ENCODE results near the gene TRUB1. TPM values are rescaled to one million over a fixed set of nuclear protein-coding genes. Genes with fewer than 3 reads are reported as not detected.

Gene TRUB1
- total RNA-seq, 1 experiment from 2014 or later, result 35.5 TPM

DNA sequence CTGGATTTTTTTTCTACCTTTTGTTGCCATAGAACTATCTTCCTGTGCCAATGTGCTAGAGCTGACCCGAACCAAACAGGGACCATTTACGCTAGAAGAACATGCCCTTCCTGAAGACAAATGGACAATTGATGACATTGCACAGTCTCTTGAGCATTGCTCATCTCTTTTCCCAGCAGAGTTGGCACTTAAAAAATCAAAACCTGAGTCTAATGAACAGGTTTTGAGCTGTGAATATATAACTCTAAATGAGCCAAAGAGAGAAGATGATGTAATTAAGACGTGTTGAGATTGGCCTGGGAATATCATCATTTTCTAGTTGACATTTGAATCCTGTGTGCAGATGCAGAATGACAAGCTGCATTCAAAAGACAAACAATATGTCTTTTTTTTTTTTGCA, 37.1 kb downstream of the TRUB1 start:
- no peak for DNase-seq (ENCODE audit: low read depth)

DNA sequence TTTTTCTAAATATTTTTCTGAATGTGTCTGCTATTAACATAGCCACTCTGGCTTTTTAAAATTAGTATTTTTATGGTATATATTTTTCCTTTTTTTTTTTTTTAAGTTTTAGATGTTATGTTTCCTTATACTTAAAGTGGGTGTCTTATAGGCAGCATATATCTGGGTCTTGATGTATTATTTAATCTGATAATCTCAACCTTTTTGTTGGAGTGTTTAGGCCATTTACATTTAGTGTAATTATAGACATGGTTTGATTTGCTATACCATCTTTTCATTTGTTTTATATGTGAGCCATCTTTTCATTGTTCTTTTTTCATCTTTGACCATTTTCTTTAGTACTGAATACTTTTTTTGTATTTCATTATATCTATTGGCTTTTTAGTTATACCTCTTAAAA, 45.0 kb downstream of the TRUB1 start:
- DNase-seq (ENCODE audit: low read depth), result no peak

DNA sequence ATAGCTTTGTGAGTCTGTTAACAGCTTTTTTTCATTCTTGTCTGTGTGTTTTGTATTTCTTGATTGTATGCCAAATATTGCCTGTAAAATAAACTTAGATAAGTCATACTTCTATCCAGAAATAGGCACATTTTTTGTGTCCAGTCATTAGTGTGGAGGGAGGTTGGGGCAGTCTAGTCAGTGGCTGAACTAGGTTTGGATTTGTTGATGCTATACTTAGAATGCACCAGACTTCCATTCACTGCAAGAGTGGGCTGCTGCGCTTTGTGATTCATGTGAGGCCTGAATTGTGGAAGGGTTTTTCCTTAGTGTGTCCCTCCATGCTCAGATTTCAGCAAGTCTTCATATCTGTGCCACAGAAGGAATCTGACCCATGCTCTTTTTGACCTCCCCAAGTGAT, 50.0 kb downstream of the TRUB1 start:
- peak; percentile 55 for DNase-seq (ENCODE audit: low read depth)

DNA sequence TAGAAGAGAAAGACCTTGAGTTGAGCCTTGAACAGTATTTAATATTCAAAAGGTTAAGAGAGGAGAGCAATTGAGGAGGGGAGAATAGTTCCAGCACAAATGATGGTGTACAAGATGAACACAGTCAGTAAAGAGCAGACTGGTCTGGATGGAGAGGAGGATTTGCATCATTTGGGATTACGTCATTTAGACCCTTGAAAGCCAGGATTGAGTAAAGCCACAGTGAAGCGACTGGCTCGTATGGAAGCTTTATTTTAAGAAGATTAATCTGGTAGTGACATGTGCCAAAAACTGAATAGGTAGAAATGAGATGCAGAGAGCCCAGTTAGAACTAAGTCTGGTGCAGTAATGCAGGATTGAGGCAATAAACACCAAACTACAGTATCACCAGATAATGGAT, 52.6 kb downstream of the TRUB1 start:
- DNase-seq (ENCODE audit: low read depth), result no peak

DNA sequence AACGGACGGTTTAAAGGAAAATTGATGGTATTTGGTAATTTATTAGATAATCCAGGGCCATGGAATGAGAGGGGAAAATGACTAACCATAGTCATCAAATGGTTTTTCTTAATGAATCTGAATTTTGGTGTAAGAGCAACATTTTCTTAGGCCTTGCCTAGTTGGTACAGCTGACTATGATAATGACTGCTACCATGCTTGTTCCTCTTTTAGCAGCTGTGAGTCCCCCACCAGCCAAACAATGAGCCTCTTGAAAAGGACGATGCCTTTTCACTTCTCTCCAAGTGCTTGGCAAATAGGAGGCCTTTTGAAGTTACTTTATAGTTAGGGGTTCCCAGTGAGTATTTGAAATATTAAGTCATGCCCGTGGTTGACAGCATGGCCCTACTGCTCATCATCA, 53.0 kb downstream of the TRUB1 start:
- DNase-seq (ENCODE audit: low read depth), result no peak

DNA sequence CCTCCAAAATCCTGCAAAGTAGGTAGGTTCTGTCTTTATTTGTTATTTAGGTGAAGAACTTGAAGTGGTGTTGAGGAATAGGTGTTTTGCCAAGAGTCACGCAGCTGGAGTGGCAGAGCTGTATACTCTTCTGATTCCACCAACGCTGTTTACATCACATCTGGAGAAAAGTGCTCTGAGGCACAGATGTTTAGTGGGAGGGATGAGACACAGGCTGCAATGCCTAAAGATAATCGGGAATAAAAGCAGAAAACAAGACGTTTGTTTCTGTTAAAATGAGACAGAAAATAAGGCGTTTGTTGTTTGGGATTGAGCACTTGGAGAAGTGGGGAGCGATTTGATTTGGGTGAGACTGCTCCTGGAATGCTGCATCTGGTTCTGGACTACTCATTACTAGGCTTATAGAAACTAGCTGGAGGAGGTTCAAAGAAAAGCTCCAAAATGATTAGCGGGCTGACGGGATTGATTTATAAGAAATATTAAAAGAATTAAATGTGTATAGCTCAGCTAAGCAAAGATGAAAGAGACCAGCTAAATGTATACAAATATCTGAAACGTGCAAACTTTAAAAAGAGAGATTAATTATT, 54.3 kb downstream of the TRUB1 start:
- no peak for DNase-seq (ENCODE audit: low read depth)

DNA sequence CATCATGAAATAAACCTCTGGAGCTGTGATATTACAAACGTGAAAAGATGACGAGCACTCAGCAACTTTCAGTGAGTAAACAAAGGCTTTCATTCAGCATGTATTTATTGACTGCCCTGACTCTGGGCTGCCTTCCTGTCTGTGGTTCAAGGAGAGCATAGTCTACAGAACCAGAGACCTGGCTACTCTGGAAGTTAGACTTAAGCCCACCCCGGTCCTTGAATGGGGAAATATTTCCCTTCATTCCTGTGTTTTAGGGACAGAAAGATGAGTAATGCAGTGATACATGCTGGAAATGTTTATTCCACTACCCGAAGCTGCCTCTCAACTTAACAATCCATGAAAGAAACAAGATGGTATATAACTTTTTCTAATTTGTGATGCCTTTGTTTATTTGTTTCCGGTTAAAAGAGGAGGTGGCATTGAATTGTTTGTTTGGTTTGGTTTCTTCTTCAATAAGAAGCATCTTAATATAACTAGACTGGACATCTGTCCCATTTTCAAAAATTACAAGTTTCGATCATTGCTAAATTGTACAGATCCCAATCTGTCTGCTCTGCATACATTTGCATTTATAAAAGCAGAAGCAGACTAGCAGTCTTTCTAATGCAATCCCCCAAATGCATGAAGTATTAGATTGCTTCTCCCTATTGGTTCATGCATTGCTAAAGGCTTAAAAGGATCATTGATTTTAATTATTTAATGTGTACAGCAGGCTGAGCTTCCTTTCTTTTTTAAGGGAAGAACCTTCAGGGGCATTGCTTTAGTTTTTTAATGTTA, 57.7 kb downstream of the TRUB1 start:
- DNase-seq (ENCODE audit: low read depth), result peak; percentile 66

DNA sequence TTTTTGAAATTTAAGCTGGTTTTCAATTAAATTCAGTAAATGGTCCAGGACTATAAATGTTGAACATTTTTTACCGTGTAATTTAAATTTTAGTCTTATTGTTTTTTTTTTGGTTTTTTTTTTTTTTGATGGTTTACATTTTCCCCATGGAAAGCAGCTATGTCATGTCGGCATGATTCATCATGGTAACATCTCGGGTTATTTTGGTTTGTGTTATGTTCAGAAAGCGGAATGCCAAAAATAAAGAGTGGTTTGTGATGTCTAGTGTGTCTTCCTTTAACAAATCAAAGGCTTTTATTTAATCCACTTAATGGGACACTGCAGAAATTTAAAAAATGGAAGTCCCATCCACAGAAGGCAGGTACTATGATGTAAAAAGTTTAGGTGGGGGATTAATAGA, 58.5 kb downstream of the TRUB1 start:
- peak; percentile 70 for DNase-seq (ENCODE audit: low read depth)

DNA sequence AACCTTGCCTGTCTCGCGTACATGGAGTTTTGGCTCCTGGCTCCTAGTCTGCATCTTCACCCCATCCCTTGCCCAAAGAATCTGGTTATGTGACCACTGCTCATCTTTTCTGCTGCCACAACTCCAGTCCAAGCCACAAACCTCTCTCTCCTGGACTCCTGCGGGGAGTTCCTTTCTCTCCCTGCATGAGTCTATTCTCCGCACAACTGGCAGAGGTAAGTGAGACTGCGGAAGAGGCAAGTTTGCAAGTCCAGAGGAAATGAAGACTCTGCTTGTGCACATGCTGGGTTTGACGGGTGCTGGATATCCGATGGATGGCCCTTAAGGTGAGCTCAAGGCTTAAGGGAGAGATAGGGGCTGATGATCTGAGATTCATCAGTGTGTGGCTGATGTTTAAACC, 61.0 kb downstream of the TRUB1 start:
- no peak for DNase-seq (ENCODE audit: low read depth)

DNA sequence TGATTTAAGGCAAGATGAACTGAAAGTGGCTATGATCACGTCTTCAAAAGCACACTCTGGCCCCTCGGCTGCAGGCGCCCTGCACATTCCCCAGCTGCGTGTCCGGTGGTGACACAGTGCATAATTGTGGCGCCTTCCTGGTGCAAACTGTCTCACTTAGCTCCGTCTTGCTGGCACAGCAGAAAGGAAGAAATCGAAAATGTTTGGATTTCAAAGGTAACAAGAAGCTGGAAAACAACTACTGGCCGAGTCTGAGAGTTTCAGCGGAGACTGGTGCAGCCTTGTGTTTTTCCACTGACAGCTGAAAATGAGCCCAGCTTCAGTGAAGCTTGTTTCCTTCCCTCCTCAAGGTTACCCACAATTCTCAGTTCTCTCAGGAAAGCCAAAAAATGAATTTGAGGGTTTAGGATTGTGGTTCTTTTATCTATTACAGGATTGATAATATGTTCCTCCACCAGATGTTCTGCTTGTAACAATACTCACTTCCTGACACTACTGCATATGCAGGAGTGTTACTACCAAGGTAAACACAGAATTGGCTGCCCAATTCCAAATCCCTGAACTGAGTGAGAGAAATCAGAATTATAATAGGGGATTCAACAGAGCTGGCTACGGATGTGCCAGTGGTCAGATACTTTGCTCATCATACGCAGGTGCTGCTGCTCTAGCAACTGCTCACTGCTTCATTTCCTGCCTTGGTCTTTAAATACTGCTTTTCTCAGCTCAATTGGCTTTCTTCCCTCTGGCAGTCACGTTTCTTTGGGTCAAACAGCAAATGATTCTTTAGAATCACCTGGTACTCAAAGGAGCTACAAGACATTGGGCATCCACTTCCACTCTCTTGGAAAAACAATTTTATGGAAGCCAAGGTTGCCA, 63.7 kb downstream of the TRUB1 start:
- DNase-seq (ENCODE audit: low read depth), result peak; percentile 61

DNA sequence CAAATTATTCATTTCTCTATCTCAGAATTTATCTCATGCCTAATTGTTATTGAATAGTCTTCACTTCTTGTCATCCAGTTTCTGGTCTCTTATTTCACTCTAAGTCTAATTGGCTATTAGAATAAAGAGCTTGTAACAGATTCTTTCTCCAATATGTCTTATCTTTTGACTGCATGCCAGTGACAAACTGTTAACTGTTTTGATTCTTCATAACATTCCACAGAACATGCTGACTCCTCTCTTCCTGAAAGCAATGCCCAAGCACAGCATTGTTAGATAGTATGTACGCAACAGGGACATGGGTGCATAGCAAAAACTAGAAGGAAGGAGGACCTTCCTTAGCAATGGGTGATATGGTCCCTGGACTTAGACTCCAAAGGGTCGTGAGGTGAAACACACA, 65.4 kb downstream of the TRUB1 start:
- no peak for DNase-seq (ENCODE audit: low read depth)

DNA sequence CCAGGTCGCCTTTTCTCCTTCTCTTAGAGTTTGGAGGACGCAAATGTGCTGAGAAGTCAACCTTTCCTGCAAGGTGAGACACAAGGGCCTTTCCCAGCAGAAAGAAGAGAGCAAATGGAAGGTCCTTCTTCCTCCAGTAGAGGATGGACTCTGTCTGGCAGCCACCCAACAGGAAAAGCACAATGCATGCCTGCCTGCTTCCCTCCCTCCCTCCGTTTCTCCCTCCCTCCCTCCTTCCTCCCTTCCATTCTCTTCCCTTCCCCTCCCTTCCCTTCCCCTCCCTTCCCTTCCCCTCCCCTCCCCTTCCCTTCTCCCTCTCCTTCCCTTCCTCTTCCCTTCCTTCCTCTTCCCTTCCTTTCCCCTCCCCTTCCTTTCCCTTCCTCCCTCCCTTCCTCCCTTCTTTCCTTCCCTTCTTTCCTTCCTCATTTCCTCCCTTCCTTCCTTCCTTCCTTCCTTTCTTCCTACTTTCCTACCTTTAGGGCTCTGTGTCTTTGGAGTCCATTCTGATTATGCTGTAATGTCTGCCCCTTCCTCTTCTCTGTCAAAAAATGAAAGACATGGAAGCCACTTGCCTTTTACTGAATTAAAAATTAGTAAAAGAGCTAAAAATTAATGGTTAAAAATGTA, 66.4 kb downstream of the TRUB1 start:
- no peak for DNase-seq (ENCODE audit: low read depth)

DNA sequence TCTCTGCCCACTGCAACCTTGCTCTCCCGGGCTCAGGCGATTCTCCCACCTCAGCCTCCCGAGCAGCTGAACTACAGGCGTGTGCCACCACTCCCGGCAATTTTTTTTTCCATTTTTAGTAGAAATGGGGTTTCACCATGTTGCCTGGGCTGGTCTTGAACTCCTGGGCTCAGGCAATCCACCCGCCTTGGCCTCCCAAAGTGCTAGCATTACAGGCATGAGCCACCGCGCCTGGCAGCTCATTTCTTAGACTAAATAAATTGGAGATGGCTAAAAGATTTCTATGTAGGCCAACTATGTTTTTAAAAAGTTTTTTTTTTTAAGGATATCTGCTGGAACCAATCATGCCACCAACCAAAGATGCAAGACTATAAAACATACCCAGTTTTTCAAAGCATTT, 67.8 kb downstream of the TRUB1 start:
- no peak for DNase-seq (ENCODE audit: low read depth)

DNA sequence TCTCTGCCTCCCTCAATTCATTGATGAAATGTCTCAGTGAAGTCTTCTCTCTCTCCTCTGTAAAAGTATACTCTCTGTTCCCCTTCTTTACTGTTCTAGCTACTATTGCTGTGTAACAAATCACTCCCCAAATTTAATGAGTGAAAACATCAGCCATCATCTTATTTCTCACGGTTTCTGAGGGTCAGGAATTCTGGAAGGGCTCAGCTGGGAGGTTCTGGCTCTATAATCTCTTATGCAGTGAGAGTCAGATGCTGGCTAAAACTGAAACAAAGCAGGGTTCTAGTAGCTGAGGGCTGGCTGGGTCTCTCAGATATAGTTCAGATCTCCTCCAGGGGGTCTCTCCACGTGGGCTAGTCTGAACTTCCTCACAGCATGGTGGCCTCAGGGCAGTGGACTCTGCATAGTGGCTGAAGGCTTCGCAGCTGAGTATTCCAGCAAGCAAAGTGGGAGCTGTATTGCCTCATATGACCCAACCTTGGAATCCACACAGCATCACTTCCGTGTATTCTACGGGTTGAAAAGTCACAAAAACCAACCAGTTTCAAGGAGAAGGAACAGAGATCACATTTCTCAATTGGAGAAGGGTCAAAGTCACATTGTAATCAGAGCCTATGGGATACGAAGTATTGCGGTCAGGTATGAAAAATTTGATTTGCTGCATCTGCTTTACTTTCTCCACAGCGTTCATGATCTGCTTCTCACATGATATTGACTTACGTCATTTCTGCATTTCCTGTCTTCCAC, 80.4 kb downstream of the TRUB1 start:
- no peak for DNase-seq (ENCODE audit: low read depth)

DNA sequence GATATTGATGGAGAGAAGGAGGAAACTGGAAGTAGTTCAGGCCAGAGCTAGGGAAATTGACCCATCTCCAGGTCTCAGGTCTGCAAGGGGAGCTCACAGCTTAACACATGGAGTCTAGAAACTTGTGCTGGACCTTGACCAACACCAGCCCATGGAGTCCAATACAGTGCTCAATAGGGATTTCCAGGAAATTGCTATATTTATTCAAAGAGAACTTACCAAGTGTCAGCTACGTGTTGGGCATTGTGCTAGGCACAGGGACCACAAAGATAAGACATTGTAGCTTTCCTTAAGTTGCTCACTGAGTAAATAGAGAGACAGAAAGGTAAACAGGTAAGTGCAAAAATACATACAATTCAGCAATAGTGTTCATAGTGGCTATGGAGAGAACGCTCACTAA, 82.5 kb downstream of the TRUB1 start:
- no peak for DNase-seq (ENCODE audit: low read depth)

DNA sequence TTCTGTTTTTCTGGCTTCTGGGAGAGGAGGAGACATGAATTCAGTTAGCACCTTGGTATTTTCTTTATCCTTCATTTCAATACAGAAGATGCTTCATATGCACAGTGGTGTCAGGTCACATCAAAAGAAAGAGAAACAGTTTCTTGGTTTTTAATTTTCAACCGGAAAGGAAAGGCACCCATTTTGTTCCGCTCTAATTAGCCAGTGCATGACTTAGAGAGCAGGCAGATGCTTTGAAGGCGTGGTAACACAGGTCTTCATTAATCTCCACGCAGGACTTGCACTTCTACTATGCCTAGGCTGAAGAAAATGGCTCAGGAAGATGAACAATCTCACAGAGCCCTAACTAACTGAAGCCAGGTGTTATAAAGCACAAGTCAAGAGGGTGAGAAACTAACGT, 84.7 kb downstream of the TRUB1 start:
- no peak for DNase-seq (ENCODE audit: low read depth)

DNA sequence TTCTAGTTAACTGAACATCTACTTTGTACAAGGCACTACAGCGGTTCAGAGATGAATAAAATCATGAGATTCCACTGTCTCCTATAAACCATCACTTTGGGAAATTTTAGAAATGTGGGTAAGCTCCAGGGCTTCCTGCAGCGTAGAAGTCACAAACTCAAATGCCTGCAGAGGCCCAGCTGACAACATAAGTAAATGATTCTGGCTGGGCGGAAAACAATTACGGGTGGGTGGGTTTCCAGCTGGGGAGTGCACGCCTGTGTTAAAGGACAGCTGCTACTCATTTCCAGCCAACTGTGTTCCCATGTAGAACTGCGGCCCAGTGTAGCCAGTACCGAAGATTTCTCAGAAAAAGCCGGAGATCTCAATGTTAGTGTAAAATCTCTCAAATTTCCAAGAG, 85.7 kb downstream of the TRUB1 start:
- no peak for DNase-seq (ENCODE audit: low read depth)

DNA sequence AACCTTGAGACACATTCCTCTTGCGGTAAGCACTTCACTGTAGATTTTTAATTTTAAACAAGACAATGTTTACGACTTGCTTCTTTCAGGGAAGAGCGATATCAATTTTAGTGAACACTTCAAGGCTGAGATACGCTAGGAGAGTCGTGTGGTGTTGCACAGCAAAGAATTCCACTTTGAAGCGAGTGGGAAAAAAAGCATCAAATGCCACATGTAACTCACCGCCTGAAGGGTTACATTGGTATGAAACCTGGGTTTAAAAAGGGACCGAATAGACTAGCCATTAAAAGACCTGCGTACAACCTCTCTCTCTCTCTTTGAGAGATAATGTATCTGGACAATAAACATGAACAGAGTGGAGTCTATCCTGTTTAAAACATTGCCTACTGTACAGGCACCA, 86.4 kb downstream of the TRUB1 start:
- no peak for DNase-seq (ENCODE audit: low read depth)

DNA sequence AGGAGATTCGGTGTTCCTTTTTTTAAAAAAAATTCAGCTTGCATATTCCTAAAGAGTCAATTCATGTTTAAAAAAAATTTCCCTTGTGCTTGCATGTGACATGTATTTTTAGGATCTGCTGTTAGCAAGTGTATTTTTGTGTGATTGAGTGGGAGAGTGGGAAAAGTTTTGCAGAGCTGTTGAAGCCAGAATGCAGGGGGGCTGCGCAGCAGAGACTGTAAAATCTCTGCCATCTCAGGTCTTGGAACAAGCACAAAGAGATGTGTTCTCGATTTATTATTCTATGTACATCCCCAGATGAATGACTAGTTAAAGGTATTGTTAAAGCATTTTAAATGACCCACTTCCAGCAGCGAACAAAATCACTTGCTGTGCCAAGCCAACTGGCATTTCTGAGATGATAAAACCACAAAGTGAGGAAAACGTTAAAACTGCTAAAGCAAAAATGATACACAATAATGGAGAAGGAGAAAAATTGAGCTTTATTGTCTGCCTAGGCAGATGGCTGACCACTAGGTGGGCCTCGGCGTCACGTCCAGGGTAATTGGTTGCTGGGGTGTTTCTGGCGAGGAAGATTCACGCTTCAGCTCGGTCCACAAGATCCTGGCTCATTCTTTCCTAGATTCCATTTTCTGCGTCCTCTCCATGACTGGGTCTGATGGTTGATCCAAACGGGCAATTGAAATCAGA, 88.2 kb downstream of the TRUB1 start:
- DNase-seq (ENCODE audit: low read depth), result no peak

DNA sequence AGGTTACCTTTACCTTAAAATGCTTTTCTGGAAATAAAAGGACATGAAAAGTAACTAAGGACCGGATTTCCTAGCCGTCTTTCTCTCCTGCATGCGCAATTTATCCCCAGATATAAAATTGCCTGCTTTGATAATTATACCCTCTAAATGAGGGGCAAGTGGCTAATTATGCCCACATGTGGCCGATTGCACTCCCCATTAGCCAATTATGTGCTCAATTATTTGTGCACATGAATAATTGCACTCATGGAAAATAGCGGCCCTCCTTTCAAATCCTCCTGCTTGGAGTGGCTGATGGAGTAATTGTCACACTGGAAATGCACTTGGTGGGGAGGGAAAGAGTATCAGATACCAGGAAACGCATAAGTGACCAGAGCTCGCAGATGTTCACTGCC, 88.7 kb downstream of the TRUB1 start:
- no peak for DNase-seq (ENCODE audit: low read depth)
